Progenitor cell of endocrine pancreas (in vitro differentiated cells): ENCODE results near the gene PPP1R8. TPM values are rescaled to one million over a fixed set of nuclear protein-coding genes. Genes with fewer than 3 reads are reported as not detected.

Source experiments
- DNase-seq: peaks from one replicate; pipeline ENCODE4 v3.0.0; 2021; ENCODE audit warnings: low spot score; ENCODE audit not compliant: unreplicated experiment
- H3K27ac Mint-ChIP-seq: 2 replicates; pipeline ENCODE4 v1.8.0; 2021; ENCODE audit warnings: mild to moderate bottlenecking, moderate library complexity, mixed read lengths
- H3K27me3 Mint-ChIP-seq: 2 replicates; pipeline ENCODE4 v1.8.0; 2021; ENCODE audit warnings: mixed read lengths
- H3K36me3 Mint-ChIP-seq: 2 replicates; pipeline ENCODE4 v1.8.0; 2022; ENCODE audit warnings: mixed read lengths; ENCODE audit not compliant: insufficient read depth
- H3K4me1 Mint-ChIP-seq: 2 replicates; pipeline ENCODE4 v1.8.0; 2021; ENCODE audit warnings: low read depth, mixed read lengths
- H3K4me3 Mint-ChIP-seq: 2 replicates; pipeline ENCODE4 v1.8.0; 2021; ENCODE audit warnings: low read depth, mild to moderate bottlenecking, moderate library complexity, mixed read lengths
- H3K9me3 Mint-ChIP-seq: 2 replicates; pipeline ENCODE4 v1.8.0; 2021; ENCODE audit warnings: low read depth, mixed read lengths
- total RNA-seq: library from RNA; stranded (reverse); gene quantifications from 2 replicates; pipeline ENCODE4 v1.2.1, GENCODE V29; 2021
- TF ChIP-seq, protein P1 (sequence below): fragments of 200-600 bp; sonication (generic); IDR thresholded peaks from one replicate; pipeline ENCODE4 v1.5.0; 2021; ENCODE audit warnings: antibody characterized with exemption, mild to moderate bottlenecking; ENCODE audit not compliant: unreplicated experiment

The PPP1R8 gene
- total RNA-seq, 1 donor from 2014 or later: 52.5 TPM

- peaks cover 10% of the 10 kb centered on the region for H3K4me1 Mint-ChIP-seq
- TF ChIP-seq, protein P1, sequence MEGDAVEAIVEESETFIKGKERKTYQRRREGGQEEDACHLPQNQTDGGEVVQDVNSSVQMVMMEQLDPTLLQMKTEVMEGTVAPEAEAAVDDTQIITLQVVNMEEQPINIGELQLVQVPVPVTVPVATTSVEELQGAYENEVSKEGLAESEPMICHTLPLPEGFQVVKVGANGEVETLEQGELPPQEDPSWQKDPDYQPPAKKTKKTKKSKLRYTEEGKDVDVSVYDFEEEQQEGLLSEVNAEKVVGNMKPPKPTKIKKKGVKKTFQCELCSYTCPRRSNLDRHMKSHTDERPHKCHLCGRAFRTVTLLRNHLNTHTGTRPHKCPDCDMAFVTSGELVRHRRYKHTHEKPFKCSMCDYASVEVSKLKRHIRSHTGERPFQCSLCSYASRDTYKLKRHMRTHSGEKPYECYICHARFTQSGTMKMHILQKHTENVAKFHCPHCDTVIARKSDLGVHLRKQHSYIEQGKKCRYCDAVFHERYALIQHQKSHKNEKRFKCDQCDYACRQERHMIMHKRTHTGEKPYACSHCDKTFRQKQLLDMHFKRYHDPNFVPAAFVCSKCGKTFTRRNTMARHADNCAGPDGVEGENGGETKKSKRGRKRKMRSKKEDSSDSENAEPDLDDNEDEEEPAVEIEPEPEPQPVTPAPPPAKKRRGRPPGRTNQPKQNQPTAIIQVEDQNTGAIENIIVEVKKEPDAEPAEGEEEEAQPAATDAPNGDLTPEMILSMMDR: no peak
- H3K9me3 Mint-ChIP-seq: no peaks in the 10 kb centered on the region
- H3K27ac Mint-ChIP-seq: no peak overlapping the region
- H3K4me3 Mint-ChIP-seq: no peak overlapping the region
- DNase-seq: no peak
- H3K36me3 Mint-ChIP-seq: no peaks in the 10 kb centered on the region
- H3K27me3 Mint-ChIP-seq: no peaks in the 10 kb centered on the region
Measured at GRCh38 chr1:27863538-27863915, 32.9 kb downstream of the PPP1R8 start.

- TF ChIP-seq, protein P1: no peak
- H3K4me1 Mint-ChIP-seq: peaks cover 10% of the 10 kb centered on the region
- H3K27me3 Mint-ChIP-seq: no peaks in the 10 kb centered on the region
- no peak overlapping the region for H3K27ac Mint-ChIP-seq
- no peaks in the 10 kb centered on the region for H3K9me3 Mint-ChIP-seq
- no peak for DNase-seq
- no peaks in the 10 kb centered on the region for H3K36me3 Mint-ChIP-seq
- H3K4me3 Mint-ChIP-seq: no peak overlapping the region
Measured at GRCh38 chr1:27864264-27864895, 33.8 kb downstream of the PPP1R8 start.

- no peak for DNase-seq
- Mint-ChIP-seq H3K9me3 (no peaks in the 10 kb centered on the region), H3K4me3 (no peak overlapping the region), H3K36me3 (no peaks in the 10 kb centered on the region), H3K4me1 (peaks cover 10% of the 10 kb centered on the region), H3K27ac (no peak overlapping the region), H3K27me3 (no peaks in the 10 kb centered on the region)
- TF ChIP-seq, protein P1: no peak
Measured at GRCh38 chr1:27865821-27866220, 35.2 kb downstream of the PPP1R8 start.

GRCh38 chr1:27868556-27868931, 38.0 kb downstream of the PPP1R8 start:
- no peak overlapping the region for H3K27ac Mint-ChIP-seq
- DNase-seq: no peak
- H3K36me3 Mint-ChIP-seq: no peaks in the 10 kb centered on the region
- peaks cover 11% of the 10 kb centered on the region for H3K4me1 Mint-ChIP-seq
- H3K27me3 Mint-ChIP-seq: peaks cover 9% of the 10 kb centered on the region
- no peak overlapping the region for H3K4me3 Mint-ChIP-seq
- H3K9me3 Mint-ChIP-seq: no peaks in the 10 kb centered on the region
- TF ChIP-seq, protein P1: no peak

DNA sequence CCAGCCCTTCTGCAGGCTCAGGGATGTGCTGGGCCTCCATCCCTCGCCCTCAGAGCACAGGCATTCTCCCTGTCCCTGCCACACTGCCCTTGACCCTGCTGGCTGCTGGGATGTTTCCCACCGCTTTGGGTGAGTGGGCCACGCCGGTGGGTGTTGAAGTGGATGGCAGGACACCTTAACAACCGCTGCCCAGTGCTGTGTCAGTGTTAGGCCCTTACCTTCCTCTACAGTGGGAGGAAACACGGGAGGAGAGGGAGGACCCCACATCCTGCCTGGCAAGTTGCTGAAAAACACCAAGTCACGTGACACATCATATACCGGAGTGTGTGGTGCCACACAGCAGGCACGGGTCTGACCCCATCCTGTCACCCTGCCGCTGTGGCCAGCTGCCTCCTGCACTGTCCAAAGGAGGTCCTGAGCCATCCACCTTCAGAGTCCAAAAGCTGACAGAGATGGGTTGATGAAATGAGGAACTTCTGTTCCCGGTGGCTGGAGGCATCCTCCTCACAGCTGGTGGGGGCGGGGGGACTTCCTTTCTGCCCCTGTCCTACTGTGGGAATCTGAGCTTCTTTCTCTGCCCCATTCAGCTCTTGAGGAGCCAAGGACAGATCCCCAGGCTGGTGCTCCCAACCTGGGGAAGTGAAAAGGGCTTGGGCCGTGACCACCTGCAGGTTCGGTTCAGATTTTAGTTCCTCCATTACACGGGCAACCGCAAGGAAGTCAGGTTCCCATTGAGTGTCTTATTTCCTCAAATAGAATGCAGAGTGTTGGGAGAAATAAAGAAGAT, 38.5 kb downstream of the PPP1R8 start:
- H3K27me3 Mint-ChIP-seq: peaks cover 12% of the 10 kb centered on the region
- no peaks in the 10 kb centered on the region for H3K36me3 Mint-ChIP-seq
- no peak overlapping the region for H3K4me3 Mint-ChIP-seq
- TF ChIP-seq, protein P1: no peak
- H3K4me1 Mint-ChIP-seq: peaks cover 11% of the 10 kb centered on the region
- no peak for DNase-seq
- no peaks in the 10 kb centered on the region for H3K9me3 Mint-ChIP-seq
- H3K27ac Mint-ChIP-seq: no peak overlapping the region
